MM.1S (cell line): ENCODE measurements around the gene ANKRD44.

ENCODE experiments used
- CTCF ChIP-seq: fragments of 300-600 bp; sonication (generic); IDR thresholded peaks from 2 replicates; pipeline ENCODE4 v1.5.1; 2016; ENCODE audit warnings: antibody characterized with exemption, low read length, mixed read lengths
- EZH2 ChIP-seq: fragments of 300-600 bp; sonication (generic); optimal IDR thresholded peaks from 2 replicates; pipeline ENCODE3; 2017; ENCODE audit warnings: low read depth, mild to moderate bottlenecking, antibody characterized with exemption, low read length, mixed read lengths
- EZH2phosphoT487 ChIP-seq: fragments of 300-600 bp; sonication (generic); IDR thresholded peaks from 2 replicates; pipeline ENCODE4 v1.6.1; 2018; ENCODE audit warnings: antibody characterized with exemption, low read length

- no peak for TF ChIP-seq CTCF
- TF ChIP-seq EZH2phosphoT487 = no peak
- TF ChIP-seq EZH2 = no peak
These were observed 69.4 kb downstream of the ANKRD44 start for GRCh38 chr2:197241153-197241552.
